GM12864 (cell line): ENCODE data around the gene ZDHHC14.

Experiments used
- DNase-seq: peaks from one replicate; pipeline ENCODE4 v3.0.0-alpha.2; 2011; ENCODE audit warnings: low read depth
- H3K4me3 ChIP-seq: 2 replicates; pipeline ENCODE4 v1.5.1; 2011; ENCODE audit warnings: mild to moderate bottlenecking, low read depth, low read length, control low read depth
- TF ChIP-seq, protein P1 (sequence below): IDR thresholded peaks from 2 replicates; pipeline ENCODE4 v1.5.1; 2011; ENCODE audit warnings: low read depth, mild to moderate bottlenecking, moderate library complexity, low read length, control low read depth, inconsistent platforms; ENCODE audit errors: missing control alignments

Gene ZDHHC14

GRCh38 chr6:157555455-157556143 lies 174.6 kb downstream of the ZDHHC14 start:
- DNase-seq, result no peak
- TF ChIP-seq, protein P1, sequence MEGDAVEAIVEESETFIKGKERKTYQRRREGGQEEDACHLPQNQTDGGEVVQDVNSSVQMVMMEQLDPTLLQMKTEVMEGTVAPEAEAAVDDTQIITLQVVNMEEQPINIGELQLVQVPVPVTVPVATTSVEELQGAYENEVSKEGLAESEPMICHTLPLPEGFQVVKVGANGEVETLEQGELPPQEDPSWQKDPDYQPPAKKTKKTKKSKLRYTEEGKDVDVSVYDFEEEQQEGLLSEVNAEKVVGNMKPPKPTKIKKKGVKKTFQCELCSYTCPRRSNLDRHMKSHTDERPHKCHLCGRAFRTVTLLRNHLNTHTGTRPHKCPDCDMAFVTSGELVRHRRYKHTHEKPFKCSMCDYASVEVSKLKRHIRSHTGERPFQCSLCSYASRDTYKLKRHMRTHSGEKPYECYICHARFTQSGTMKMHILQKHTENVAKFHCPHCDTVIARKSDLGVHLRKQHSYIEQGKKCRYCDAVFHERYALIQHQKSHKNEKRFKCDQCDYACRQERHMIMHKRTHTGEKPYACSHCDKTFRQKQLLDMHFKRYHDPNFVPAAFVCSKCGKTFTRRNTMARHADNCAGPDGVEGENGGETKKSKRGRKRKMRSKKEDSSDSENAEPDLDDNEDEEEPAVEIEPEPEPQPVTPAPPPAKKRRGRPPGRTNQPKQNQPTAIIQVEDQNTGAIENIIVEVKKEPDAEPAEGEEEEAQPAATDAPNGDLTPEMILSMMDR, result no peak
- H3K4me3 ChIP-seq, result no peak overlapping the region

- no peak overlapping the region for H3K4me3 ChIP-seq
- DNase-seq, result no peak
- TF ChIP-seq, protein P1, result no peak
These were observed 175.2 kb downstream of the ZDHHC14 start for GRCh38 chr6:157556144-157556645.

DNA sequence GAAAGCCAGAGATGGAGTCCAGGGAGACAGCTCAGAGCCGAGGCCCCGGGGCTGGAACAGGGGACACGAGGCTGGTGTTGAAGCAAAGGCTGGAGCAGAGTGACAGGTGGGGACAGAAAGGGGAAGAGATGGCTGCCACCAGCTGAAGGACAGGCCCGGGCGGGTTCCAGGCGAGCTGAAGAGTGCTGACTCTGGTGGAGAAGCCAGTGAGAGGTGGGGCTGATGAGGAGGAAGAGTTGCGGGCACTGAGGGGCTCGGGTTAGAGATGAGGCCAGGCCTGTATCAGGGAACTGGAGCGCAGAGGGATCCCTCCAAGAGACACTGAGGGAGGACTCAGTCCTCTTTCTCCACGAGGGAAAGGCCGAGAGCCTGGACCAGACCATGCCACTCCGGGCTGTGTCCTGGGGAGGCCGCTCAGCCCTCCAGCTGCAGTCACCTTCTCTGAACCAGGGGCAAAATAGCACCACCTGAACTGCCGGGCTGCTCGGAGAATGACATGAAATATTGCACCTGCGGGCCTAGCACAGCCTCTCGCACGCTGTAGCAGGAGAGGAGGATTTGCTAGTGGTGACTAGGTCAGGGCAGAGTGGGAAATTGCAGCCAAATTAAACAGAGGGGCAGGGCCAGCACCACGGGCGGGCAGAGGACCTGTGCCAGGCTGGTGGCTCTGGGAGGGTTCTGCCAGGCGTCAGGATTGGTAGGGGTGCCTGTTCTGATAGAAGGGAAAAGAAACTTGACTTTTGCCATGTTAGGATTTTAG lies 175.9 kb downstream of the ZDHHC14 start:
- H3K4me3 ChIP-seq, result no peak overlapping the region
- TF ChIP-seq, protein P1, result no peak
- no peak for DNase-seq

DNA sequence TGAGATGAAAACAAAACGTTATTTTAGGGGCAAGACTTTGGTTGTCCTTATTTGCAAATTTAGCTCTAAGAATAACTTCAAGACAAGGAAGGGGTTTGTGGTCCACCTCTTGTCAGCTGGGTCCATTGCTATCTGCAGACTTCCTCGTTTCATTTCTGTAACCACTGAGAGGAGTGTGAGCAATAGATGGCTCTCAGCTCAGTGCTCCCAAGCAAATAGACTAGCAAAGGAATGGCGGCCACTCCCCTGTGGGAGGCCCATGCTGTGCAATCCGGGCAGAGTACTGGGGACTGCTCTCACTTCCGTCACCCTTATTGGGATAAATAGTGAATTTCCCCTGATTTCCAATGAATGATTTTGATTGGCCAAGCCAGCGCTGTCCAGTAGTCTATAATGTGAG lies 176.6 kb downstream of the ZDHHC14 start:
- H3K4me3 ChIP-seq, result no peak overlapping the region
- TF ChIP-seq, protein P1, result no peak
- peak; percentile 82 for DNase-seq

GRCh38 chr6:157558049-157558448 lies 177.1 kb downstream of the ZDHHC14 start:
- TF ChIP-seq, protein P1, result no peak
- no peak for DNase-seq
- no peak overlapping the region for H3K4me3 ChIP-seq

- no peak overlapping the region for H3K4me3 ChIP-seq
- TF ChIP-seq, protein P1, result no peak
- no peak for DNase-seq
These were observed 177.7 kb downstream of the ZDHHC14 start for GRCh38 chr6:157558487-157559200.
